ENCODE measurements around the gene FGF9. TPM values are rescaled to one million over a fixed set of nuclear protein-coding genes. Genes with fewer than 3 reads are reported as not detected.

The FGF9 gene
- total RNA-seq, 1 experiment from 2014 or later, result 1.0 TPM

- Mint-ChIP-seq H3K27ac (ENCODE audit: unreplicated experiment) (no peak overlapping the region), H3K4me1 (ENCODE audit: low read depth, unreplicated experiment) (peaks cover 24% of the 10 kb centered on the region), H3K27me3 (ENCODE audit: insufficient read depth, unreplicated experiment) (peaks cover 30% of the 10 kb centered on the region), H3K9me3 (ENCODE audit: unreplicated experiment) (no peaks in the 10 kb centered on the region), H3K4me3 (ENCODE audit: unreplicated experiment) (peak overlapping the region; percentile 98), H3K36me3 (ENCODE audit: insufficient read depth, unreplicated experiment) (peaks cover 8% of the 10 kb centered on the region)
- peak overlapping the region; percentile 80 for H3K4me3 ChIP-seq (ENCODE audit: low read depth, low read length)
- H3K36me3 ChIP-seq (ENCODE audit: control insufficient read depth, insufficient read depth, low read length), result no peaks in the 10 kb centered on the region
- BruUV-seq (replicated peaks), result no TSS peak
- intact Hi-C loops (cut with micrococcal nuclease; ENCODE audit: unreplicated experiment), result loop anchor here (5.0 to 10.0 kb wide), 4 partner anchors 70 to 393 kb away; no protein-coding TSS in a partner anchor
- H3K9me3 ChIP-seq, result no peaks in the 10 kb centered on the region
- DNase-seq, result no peak
- CTCF ChIA-PET, result interaction anchor here (1.6 kb wide), 1 partner anchor 34 kb away, joined by 4 read pairs; no protein-coding TSS in a partner anchor
- POLR2A ChIA-PET, result no interaction called here
- H3K4me1 ChIP-seq, result peaks cover 26% of the 10 kb centered on the region
- TF ChIP-seq, protein P1, sequence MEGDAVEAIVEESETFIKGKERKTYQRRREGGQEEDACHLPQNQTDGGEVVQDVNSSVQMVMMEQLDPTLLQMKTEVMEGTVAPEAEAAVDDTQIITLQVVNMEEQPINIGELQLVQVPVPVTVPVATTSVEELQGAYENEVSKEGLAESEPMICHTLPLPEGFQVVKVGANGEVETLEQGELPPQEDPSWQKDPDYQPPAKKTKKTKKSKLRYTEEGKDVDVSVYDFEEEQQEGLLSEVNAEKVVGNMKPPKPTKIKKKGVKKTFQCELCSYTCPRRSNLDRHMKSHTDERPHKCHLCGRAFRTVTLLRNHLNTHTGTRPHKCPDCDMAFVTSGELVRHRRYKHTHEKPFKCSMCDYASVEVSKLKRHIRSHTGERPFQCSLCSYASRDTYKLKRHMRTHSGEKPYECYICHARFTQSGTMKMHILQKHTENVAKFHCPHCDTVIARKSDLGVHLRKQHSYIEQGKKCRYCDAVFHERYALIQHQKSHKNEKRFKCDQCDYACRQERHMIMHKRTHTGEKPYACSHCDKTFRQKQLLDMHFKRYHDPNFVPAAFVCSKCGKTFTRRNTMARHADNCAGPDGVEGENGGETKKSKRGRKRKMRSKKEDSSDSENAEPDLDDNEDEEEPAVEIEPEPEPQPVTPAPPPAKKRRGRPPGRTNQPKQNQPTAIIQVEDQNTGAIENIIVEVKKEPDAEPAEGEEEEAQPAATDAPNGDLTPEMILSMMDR (IDR thresholded peaks at IDR 0.05; ENCODE audit: insufficient read depth in 1 of 2, low read depth in 1 of 2, low read length in 1 of 2, severe bottlenecking in 1 of 2, unreplicated experiment in 1 of 2), result no peak
- H3K27me3 ChIP-seq (replicated peaks; ENCODE audit: control insufficient read depth, insufficient read depth, low read length), result peaks cover 3% of the 10 kb centered on the region; the same call in 1 of the 2 replicates
Observed at GRCh38 chr13:21672287-21672680, 1.4 kb downstream of the FGF9 start.

DNA sequence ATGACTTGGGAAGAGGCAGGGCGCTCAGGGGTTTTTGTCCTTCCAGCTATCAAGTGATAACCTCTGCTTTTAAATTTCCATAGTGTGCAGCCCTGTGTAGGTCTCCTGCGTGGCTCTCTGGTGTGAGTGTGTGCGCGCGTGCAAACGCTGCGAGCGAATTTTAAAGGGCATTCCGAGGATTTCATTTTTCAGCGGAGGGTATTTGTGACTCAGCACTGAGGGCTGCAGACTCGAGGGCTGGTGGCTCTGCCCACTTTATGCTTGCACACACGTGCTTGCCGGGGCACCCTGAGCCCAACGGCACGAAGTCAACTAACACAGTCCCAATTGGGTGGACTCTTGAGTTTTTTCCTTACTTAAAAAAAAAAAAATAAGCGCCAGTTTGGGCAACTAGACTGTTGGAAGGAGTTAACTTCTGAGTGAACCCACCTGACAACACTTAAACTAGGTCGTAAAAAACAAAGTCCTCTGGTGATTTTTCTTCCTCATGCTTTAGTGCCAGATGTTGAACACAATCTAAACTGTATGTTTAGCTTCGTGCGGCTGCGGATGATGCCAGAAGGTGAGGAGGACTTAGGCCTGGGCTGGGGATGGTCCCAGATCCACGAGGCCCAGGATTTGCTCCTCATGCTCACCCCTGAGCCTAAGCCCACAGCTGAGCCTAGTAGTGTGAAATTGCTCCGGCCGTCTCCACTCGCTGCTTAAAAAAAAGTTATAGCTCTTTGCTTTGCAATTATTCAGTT, 2.1 kb downstream of the FGF9 start:
- Mint-ChIP-seq H3K4me1 (ENCODE audit: low read depth, unreplicated experiment) (peaks cover 24% of the 10 kb centered on the region), H3K27me3 (ENCODE audit: insufficient read depth, unreplicated experiment) (peaks cover 26% of the 10 kb centered on the region), H3K36me3 (ENCODE audit: insufficient read depth, unreplicated experiment) (peaks cover 8% of the 10 kb centered on the region), H3K27ac (ENCODE audit: unreplicated experiment) (no peak overlapping the region), H3K9me3 (ENCODE audit: unreplicated experiment) (no peaks in the 10 kb centered on the region), H3K4me3 (ENCODE audit: unreplicated experiment) (peak overlapping the region; percentile 98)
- H3K9me3 ChIP-seq, result no peaks in the 10 kb centered on the region
- DNase-seq, result no peak
- ChIA-PET CTCF (interaction anchor here (1.6 kb wide), 1 partner anchor 35 kb away, joined by 4 read pairs; no protein-coding TSS in a partner anchor), POLR2A (no interaction called here)
- TF ChIP-seq, protein P1 (IDR thresholded peaks at IDR 0.05; ENCODE audit: insufficient read depth in 1 of 2, low read depth in 1 of 2, low read length in 1 of 2, severe bottlenecking in 1 of 2, unreplicated experiment in 1 of 2), result no peak
- no TSS peak for BruUV-seq (replicated peaks)
- peaks cover 26% of the 10 kb centered on the region for H3K4me1 ChIP-seq
- H3K36me3 ChIP-seq (ENCODE audit: control insufficient read depth, insufficient read depth, low read length), result no peaks in the 10 kb centered on the region
- peak overlapping the region; percentile 63 for H3K4me3 ChIP-seq (ENCODE audit: low read depth, low read length)
- intact Hi-C loops (cut with micrococcal nuclease; ENCODE audit: unreplicated experiment), result loop anchor here (5.0 to 10.0 kb wide), 4 partner anchors 69 to 392 kb away; no protein-coding TSS in a partner anchor
- peaks cover 3% of the 10 kb centered on the region; the same call in 1 of the 2 replicates for H3K27me3 ChIP-seq (replicated peaks; ENCODE audit: control insufficient read depth, insufficient read depth, low read length)

DNA sequence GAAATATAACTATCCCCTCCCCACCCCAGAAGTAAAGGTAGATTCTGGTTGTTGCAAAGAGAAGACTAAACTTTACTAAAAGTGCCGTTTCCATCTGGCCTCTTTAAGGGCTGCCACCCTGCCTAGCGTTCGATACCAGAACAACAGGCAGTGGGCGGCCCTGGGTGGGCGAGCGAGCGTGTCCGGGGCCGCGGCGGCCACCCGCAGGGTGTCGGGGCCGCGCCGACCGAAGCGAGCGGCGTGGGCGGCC, 2.6 kb downstream of the FGF9 start:
- CTCF ChIA-PET, result interaction anchor here (1.6 kb wide), 1 partner anchor 35 kb away, joined by 4 read pairs; no protein-coding TSS in a partner anchor
- H3K36me3 Mint-ChIP-seq (ENCODE audit: insufficient read depth, unreplicated experiment), result peaks cover 8% of the 10 kb centered on the region
- H3K36me3 ChIP-seq (ENCODE audit: control insufficient read depth, insufficient read depth, low read length), result no peaks in the 10 kb centered on the region
- TF ChIP-seq, protein P1 (IDR thresholded peaks at IDR 0.05; ENCODE audit: insufficient read depth in 1 of 2, low read depth in 1 of 2, low read length in 1 of 2, severe bottlenecking in 1 of 2, unreplicated experiment in 1 of 2), result peak in 1 of 2 experiments; percentile 2
- peak overlapping the region; percentile 63 for H3K4me3 ChIP-seq (ENCODE audit: low read depth, low read length)
- H3K9me3 ChIP-seq, result no peaks in the 10 kb centered on the region
- no peaks in the 10 kb centered on the region for H3K9me3 Mint-ChIP-seq (ENCODE audit: unreplicated experiment)
- peaks cover 23% of the 10 kb centered on the region for H3K4me1 Mint-ChIP-seq (ENCODE audit: low read depth, unreplicated experiment)
- H3K4me3 Mint-ChIP-seq (ENCODE audit: unreplicated experiment), result peak overlapping the region; percentile 98
- H3K4me1 ChIP-seq, result peaks cover 26% of the 10 kb centered on the region
- no peak for DNase-seq
- H3K27me3 Mint-ChIP-seq (ENCODE audit: insufficient read depth, unreplicated experiment), result peaks cover 24% of the 10 kb centered on the region
- intact Hi-C loops (cut with micrococcal nuclease; ENCODE audit: unreplicated experiment), result loop anchor here (5.0 to 10.0 kb wide), 4 partner anchors 69 to 391 kb away; no protein-coding TSS in a partner anchor
- no TSS peak for BruUV-seq (replicated peaks)
- POLR2A ChIA-PET, result no interaction called here
- no peak overlapping the region for H3K27ac Mint-ChIP-seq (ENCODE audit: unreplicated experiment)
- peaks cover 3% of the 10 kb centered on the region; the same call in 1 of the 2 replicates for H3K27me3 ChIP-seq (replicated peaks; ENCODE audit: control insufficient read depth, insufficient read depth, low read length)
